ENCODE results near the gene MARVELD1.

DNA sequence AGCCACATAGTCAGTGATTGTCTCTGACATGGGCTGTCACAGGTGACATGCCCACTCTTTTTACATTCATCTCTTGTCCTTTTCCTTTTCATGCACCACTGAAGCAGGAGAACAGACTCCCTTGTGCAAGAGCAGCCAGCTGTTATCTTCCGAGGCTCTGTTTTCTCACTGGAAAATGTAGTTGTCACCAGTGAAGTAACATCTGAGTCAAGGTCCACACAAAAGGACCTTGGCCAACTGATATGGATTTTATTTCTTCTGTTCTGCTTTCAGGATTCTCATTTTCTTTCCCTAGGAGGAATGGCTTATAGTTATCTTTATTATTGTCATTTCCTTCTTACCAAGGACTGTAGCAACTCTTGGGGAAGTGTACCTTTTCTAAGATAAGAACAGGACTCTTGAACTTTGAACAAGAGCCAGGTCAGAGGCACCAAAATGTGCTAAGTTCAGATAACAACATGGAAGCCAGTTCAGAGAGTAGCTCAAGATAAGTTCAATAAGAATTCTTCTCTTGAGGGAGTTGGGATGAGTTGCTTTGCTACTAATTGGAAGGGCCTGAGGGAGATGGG lies 49.2 kb upstream of the MARVELD1 start:
- TF ChIP-seq, protein P1, sequence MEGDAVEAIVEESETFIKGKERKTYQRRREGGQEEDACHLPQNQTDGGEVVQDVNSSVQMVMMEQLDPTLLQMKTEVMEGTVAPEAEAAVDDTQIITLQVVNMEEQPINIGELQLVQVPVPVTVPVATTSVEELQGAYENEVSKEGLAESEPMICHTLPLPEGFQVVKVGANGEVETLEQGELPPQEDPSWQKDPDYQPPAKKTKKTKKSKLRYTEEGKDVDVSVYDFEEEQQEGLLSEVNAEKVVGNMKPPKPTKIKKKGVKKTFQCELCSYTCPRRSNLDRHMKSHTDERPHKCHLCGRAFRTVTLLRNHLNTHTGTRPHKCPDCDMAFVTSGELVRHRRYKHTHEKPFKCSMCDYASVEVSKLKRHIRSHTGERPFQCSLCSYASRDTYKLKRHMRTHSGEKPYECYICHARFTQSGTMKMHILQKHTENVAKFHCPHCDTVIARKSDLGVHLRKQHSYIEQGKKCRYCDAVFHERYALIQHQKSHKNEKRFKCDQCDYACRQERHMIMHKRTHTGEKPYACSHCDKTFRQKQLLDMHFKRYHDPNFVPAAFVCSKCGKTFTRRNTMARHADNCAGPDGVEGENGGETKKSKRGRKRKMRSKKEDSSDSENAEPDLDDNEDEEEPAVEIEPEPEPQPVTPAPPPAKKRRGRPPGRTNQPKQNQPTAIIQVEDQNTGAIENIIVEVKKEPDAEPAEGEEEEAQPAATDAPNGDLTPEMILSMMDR (IDR thresholded peaks at IDR 0.05): no peak
- no peak for TF ChIP-seq ZFX (IDR thresholded peaks at IDR 0.05; ENCODE audit: borderline replicate concordance)
